K562 (cell line): ENCODE results near the gene FBXO15. TPM values are rescaled to one million over a fixed set of nuclear protein-coding genes. Genes with fewer than 3 reads are reported as not detected.

Source experiments
- ATAC-seq: fragments of 200-7000 bp; cut with Tn5 transposase; 3 replicates; pipeline ENCODE4 v1.9.1; 2020; ENCODE audit warnings: moderate library complexity
- BruUV-seq: library from RNA; stranded (reverse); fragments of 400-500 nt; replicated peaks from 2 replicates; lab custom pipeline; 2021; lab: Mats Ljungman, UMichigan
- CTCF ChIA-PET: fragments of 300-600 bp; formaldehyde crosslinking; extraction: SDS; loops from one replicate; lab custom pipeline; 2021; ENCODE audit warnings: low intra/inter-chr PET ratio; lab: Yijun Ruan, JAX
- POLR2A ChIA-PET: fragments of 300-600, 350-650 bp; sonication (Branson Sonifier 250); formaldehyde crosslinking; extraction: SDS; loops from one replicate; lab custom pipeline; 2021; ENCODE audit warnings: antibody characterized with exemption, inconsistent platforms; lab: Yijun Ruan, JAX
- DNase-seq, 4 experiments: peaks; one replicate each; pipeline versions ENCODE4 v3.0.0 to v3.0.0-alpha.2; 2011 to 2018; ENCODE audit warnings: low spot score in 3 of 4, mixed read lengths in 3 of 4; ENCODE audit errors: extremely low read depth in 1 of 4
- FAIRE-seq: peaks from 2 replicates; lab custom pipeline; 2011; peaks lifted over from hg19 to GRCh38; lab: Jason Lieb, UNC
- H2AFZ ChIP-seq: 2 replicates; pipeline ENCODE4 v1.6.0; 2011; ENCODE audit warnings: low read depth, low read length, control low read depth, inconsistent platforms
- H3K27ac ChIP-seq: fragments of 200-600 bp; 3 replicates; pipeline ENCODE4 v1.8.0; 2011; ENCODE audit warnings: low read depth, mild to moderate bottlenecking, control low read depth, inconsistent platforms, low read length, moderate library complexity, mixed read lengths; ENCODE audit errors: extremely low read depth
- H3K27me3 ChIP-seq, 2 experiments: fragments of 300-600 bp in 1 of 2; 2 replicates in 1 of 2; 3 replicates in 1 of 2; pipeline versions ENCODE4 v1.6.0 to v1.8.0; 2011; ENCODE audit warnings: inconsistent platforms in 2 of 2, low read length in 2 of 2, mild to moderate bottlenecking in 1 of 2, mixed read lengths in 1 of 2, moderate library complexity in 1 of 2; ENCODE audit not compliant: control insufficient read depth in 2 of 2, insufficient read depth in 2 of 2
- H3K36me3 ChIP-seq: fragments of 300-600 bp; 3 replicates; pipeline ENCODE4 v1.8.0; 2011; ENCODE audit warnings: mild to moderate bottlenecking, low read length, inconsistent platforms; ENCODE audit not compliant: control insufficient read depth, insufficient read depth
- H3K4me1 ChIP-seq, 2 experiments: fragments of 200-600 bp in 1 of 2; replicated peaks in 1 of 2; 2 replicates in 1 of 2; 3 replicates in 1 of 2; pipeline versions ENCODE4 v1.5.1 to v1.8.0; 2011; ENCODE audit warnings: inconsistent platforms in 2 of 2, low read length in 2 of 2, mild to moderate bottlenecking in 1 of 2, mixed read lengths in 1 of 2, moderate library complexity in 1 of 2; ENCODE audit not compliant: control insufficient read depth in 2 of 2, insufficient read depth in 2 of 2
- H3K4me2 ChIP-seq: 2 replicates; pipeline ENCODE4 v1.6.1; 2011; ENCODE audit warnings: low read length, control low read depth, inconsistent platforms, mixed read lengths; ENCODE audit not compliant: insufficient read depth
- H3K4me3 ChIP-seq: fragments of 200-600 bp; sonication (generic), shearing (Covaris generic); 2 replicates; pipeline ENCODE4 v1.5.1; 2016; ENCODE audit warnings: control low read depth, inconsistent platforms
- H3K79me2 ChIP-seq: fragments of 200-600 bp; 3 replicates; pipeline ENCODE4 v1.8.0; 2011; ENCODE audit warnings: low read length, inconsistent platforms; ENCODE audit not compliant: control insufficient read depth, insufficient read depth
- H3K9ac ChIP-seq, 2 experiments: 2 replicates each; pipeline versions ENCODE4 v1.6.0 to v1.6.1; 2011; ENCODE audit warnings: low read depth in 2 of 2, low read length in 2 of 2, control low read depth in 1 of 2, inconsistent platforms in 1 of 2, mild to moderate bottlenecking in 1 of 2, mixed read lengths in 1 of 2; ENCODE audit not compliant: insufficient read depth in 1 of 2
- H3K9me1 ChIP-seq: one replicate; pipeline ENCODE4 v1.6.0; 2011; ENCODE audit warnings: inconsistent platforms, mild to moderate bottlenecking, low read length, moderate library complexity; ENCODE audit not compliant: control insufficient read depth, insufficient read depth
- H3K9me3 ChIP-seq: replicated peaks from 2 replicates; pipeline ENCODE4 v1.5.1; 2011; ENCODE audit warnings: low read depth, low read length, inconsistent platforms; ENCODE audit not compliant: control insufficient read depth, insufficient read depth
- H4K20me1 ChIP-seq: replicated peaks from 2 replicates; pipeline ENCODE4 v1.6.1; 2011; ENCODE audit warnings: low read length, inconsistent platforms, mixed read lengths; ENCODE audit not compliant: control insufficient read depth, insufficient read depth
- AFF1 ChIP-seq, 2 experiments: fragments of 450-650 bp; IDR thresholded peaks; 2 replicates each; pipeline ENCODE4 v1.6.1; 2018; ENCODE audit warnings: mild to moderate bottlenecking in 2 of 2, low read depth in 1 of 2; ENCODE audit not compliant: partially characterized antibody in 2 of 2
- E2F8 ChIP-seq: fragments of 450-650 bp; IDR thresholded peaks from 2 replicates; pipeline ENCODE4 v1.7.1; 2018; ENCODE audit warnings: mild to moderate bottlenecking, low read depth; ENCODE audit not compliant: partially characterized antibody
- TGIF2 ChIP-seq: sonication (generic); formaldehyde crosslinking; IDR thresholded peaks from 2 replicates; pipeline ENCODE4 v1.8.1; 2022; ENCODE audit warnings: mild to moderate bottlenecking, missing genetic modification reagents, moderate library complexity
- WGBS: fragments of 100-300 bp; shearing (Covaris generic); methylation state at CpG from one replicate; pipeline ENCODE4 v1.1.6; 2016; ENCODE audit warnings: low coverage, mixed read lengths; ENCODE audit not compliant: insufficient coverage; ENCODE audit errors: missing lambda C conversion rate; 5-methylcytosine and 5-hydroxymethylcytosine counted together
- in situ Hi-C: fragments of 300-500 bp; cut with MboI; formaldehyde crosslinking; loops from 4 replicates; pipeline ENCODE4 v1.15.0; 2018; ENCODE audit warnings: inconsistent platforms, mixed read lengths
- intact Hi-C: fragments of 100-400 bp; cut with micrococcal nuclease; formaldehyde crosslinking; loops from 2 replicates; pipeline ENCODE4 v1.14.2; 2022
- polyA plus RNA-seq, 8 experiments: library from polyadenylated mRNA; depleted of rRNA in 4 of 8; stranded (reverse) in 5 of 8; unstranded in 3 of 8; fragments of >200 nt; fragmentation: Nextera tagmentation in 2 of 8; fragmentation: Illumina TruSeq in 1 of 8; extraction: Ambion mirVana in 2 of 8; extraction: Trizol in 1 of 8; gene quantifications; 2 replicates each; pipeline versions ENCODE4 v1.2.1 to v1.2.3, GENCODE V29; 2011 to 2014; ENCODE audit warnings: inconsistent platforms in 1 of 8, missing spikeins in 1 of 8
- total RNA-seq, 7 experiments: library from RNA; depleted of rRNA in 6 of 7; stranded (reverse); fragments of >200 nt in 6 of 7; fragmentation: Illumina TruSeq in 2 of 7; extraction: Trizol in 2 of 7; gene quantifications; 2 replicates each; pipeline versions ENCODE4 v1.2.1 to v1.2.3, GENCODE V29; 2011 to 2021; ENCODE audit warnings: low replicate concordance in 1 of 7

The FBXO15 gene
- total and polyA plus RNA-seq, 9 of the 15 experiments (the other 6 are each of a cell fraction or from before 2014, with no cell fraction given), result 0.07 to 0.43 (median 0.27) TPM; not detected in 1

DNA sequence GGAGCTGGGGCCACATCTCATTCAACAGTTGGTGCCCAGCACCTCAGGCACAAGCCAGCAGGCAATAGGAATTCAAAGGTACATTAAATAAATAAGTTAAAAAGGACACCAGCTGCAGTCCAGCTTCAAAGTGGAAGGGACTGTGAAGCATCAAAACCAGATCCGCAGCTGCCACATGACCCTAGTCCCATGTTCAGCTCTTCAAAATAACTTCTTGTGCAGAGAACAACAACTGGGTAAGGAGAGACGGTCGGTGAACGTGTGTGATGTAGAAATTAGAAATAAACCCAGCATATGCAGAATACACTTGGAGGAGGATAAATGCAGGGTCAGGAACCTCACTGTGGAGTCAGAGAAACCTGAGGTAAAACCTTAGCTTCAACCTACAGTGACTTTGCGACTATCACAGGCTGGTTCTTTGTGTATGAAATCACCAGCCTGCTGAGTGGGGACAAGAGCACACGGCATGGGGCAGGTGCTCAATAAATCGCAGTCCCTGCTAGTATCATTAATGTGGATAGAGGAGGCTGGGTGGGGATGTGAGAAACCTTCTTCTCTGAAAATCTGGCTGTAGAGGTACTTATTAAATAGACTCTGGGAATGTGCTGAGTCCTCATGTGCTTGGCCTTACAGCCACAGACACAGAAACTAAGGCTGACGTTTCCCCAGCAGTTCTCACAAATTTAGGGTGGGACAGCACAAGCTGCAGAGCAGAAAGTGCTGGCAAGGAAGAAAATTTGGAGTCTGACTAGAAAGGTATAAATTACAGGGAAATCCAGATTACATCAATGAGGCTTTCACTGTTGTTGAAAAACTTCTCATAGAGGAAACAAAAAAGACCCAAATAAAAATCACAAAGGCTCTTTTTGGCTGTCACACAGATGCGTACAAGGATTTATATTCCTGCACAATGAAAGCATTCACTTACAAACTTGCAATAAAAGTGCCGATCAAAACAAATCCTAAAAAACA is 20.7 kb downstream of the FBXO15 start (continued):
- no peak for TF ChIP-seq AFF1 (IDR thresholded peaks at IDR 0.05; ENCODE audit: low read depth in 1 of 2, partially characterized antibody in 2 of 2)

GRCh38 chr18:74124642-74125041 is 23.0 kb downstream of the FBXO15 start:
- Histone ChIP-seq H3K27ac (no peak overlapping the region), H3K36me3 (no peaks in the 10 kb centered on the region), H3K9me1 (no peaks in the 10 kb centered on the region), H3K9ac (no peak overlapping the region), H3K79me2 (no peaks in the 10 kb centered on the region), H3K4me1 (no peaks in the 10 kb centered on the region), H3K4me2 (no peak overlapping the region), H3K27me3 (peaks cover 6 to 16% of the 10 kb centered on the region in 2 experiments; a peak in 4 of 5 replicates), H4K20me1 (no peaks in the 10 kb centered on the region), H3K4me3 (no peak overlapping the region), H2AFZ (no peak overlapping the region), H3K9me3 (no peaks in the 10 kb centered on the region)
- BruUV-seq, result no TSS peak
- DNase-seq (no peak), ATAC-seq (no peak), FAIRE-seq (no peak)
- CTCF ChIA-PET, result no interaction called here
- POLR2A ChIA-PET, result no interaction called here
- WGBS, result 0% methylated on average over 1 of the region's 1 CpG
- in situ Hi-C loops (no loop called here), intact Hi-C loops (no loop called here)
- TF ChIP-seq E2F8 (no peak), TGIF2 (CRISPR knock-in tag) (no peak)
